ENCODE results near the gene CPEB4.

DNA sequence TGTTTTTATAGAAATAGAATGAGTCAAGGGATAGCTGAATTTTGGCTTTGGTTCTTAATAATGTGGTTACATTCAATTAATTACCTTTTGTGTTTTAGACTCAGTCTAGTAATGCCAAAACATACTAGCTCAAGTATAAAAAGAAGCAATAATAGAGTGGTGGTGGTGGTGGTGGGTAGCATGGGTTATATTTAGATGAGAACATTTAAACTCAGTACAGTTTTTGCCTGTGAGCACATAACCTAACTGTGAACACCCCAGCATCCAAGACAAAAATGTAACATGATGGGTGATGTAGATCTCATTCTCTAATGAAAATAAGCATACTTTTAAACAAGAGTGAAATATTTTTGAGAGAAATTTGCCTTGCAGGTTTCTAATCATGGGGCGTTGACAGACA, 14.2 kb downstream of the CPEB4 start:
- TF ChIP-seq SPI1 (IDR thresholded peaks at IDR 0.05; ENCODE audit: borderline replicate concordance, insufficient read depth, low read depth, low read length) (no peak), JUND (IDR thresholded peaks at IDR 0.05; ENCODE audit: low read depth, low read length) (no peak), CTCF (IDR thresholded peaks at IDR 0.05 in 2 of 3, conservative IDR thresholded peaks at IDR 0.05 in 1 of 3; ENCODE audit: control insufficient read depth in 2 of 3, extremely low read depth in 1 of 3, insufficient read depth in 1 of 3, low read depth in 3 of 3, low read length in 3 of 3) (no peak), EZH2 (IDR thresholded peaks at IDR 0.05; ENCODE audit: borderline replicate concordance, control insufficient read depth, low read depth, low read length) (no peak), YY1 (IDR thresholded peaks at IDR 0.05; ENCODE audit: low read depth, low read length) (no peak), POLR2A (IDR thresholded peaks at IDR 0.05; ENCODE audit: low read depth, low read length) (no peak), ZBTB33 (IDR thresholded peaks at IDR 0.05) (no peak), ETV6 (conservative IDR thresholded peaks at IDR 0.05 in 1 of 2, IDR thresholded peaks at IDR 0.05 in 1 of 2; ENCODE audit: borderline replicate concordance in 1 of 2, low read depth in 1 of 2) (no peak), POLR2AphosphoS5 (IDR thresholded peaks at IDR 0.05; ENCODE audit: low read length) (no peak)
- TF ChIP-seq, protein P1, sequence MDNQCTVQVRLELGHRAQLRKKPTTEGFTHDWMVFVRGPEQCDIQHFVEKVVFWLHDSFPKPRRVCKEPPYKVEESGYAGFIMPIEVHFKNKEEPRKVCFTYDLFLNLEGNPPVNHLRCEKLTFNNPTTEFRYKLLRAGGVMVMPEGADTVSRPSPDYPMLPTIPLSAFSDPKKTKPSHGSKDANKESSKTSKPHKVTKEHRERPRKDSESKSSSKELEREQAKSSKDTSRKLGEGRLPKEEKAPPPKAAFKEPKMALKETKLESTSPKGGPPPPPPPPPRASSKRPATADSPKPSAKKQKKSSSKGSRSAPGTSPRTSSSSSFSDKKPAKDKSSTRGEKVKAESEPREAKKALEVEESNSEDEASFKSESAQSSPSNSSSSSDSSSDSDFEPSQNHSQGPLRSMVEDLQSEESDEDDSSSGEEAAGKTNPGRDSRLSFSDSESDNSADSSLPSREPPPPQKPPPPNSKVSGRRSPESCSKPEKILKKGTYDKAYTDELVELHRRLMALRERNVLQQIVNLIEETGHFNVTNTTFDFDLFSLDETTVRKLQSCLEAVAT (IDR thresholded peaks at IDR 0.05), result no peak
